PC-3 (cell line): ENCODE measurements around the gene BICRAL. TPM values are rescaled to one million over a fixed set of nuclear protein-coding genes. Genes with fewer than 3 reads are reported as not detected.

ENCODE experiments used
- ATAC-seq: fragments of 200-7000 bp; cut with Tn5 transposase; 2 replicates; pipeline ENCODE4 v1.9.1; 2020; ENCODE audit warnings: mild to moderate bottlenecking, moderate library complexity
- BruUV-seq: library from RNA; stranded (reverse); fragments of 400-500 nt; replicated peaks from 2 replicates; lab custom pipeline; 2021; lab: Mats Ljungman, UMichigan
- CTCF ChIA-PET: fragments of 300-600 bp; sonication (Branson Sonifier 250); formaldehyde crosslinking; loops from one replicate; lab custom pipeline; 2022; ENCODE audit warnings: antibody characterized with exemption; lab: Charles Lee
- POLR2A ChIA-PET: fragments of 300-600 bp; sonication (Branson Sonifier 250); formaldehyde crosslinking; loops from one replicate; lab custom pipeline; 2022; ENCODE audit warnings: antibody characterized with exemption; ENCODE audit not compliant: unreplicated experiment; lab: Charles Lee
- DNase-seq: peaks from one replicate; pipeline ENCODE4 v3.0.0-alpha.2; 2015
- H2AFZ ChIP-seq: fragments of 300-600 bp; sonication (generic); 2 replicates; pipeline ENCODE4 v1.6.0; 2016; ENCODE audit warnings: antibody characterized with exemption, low read length
- H3F3A ChIP-seq: fragments of 300-600 bp; sonication (generic); one replicate; pipeline ENCODE4 v1.6.0; 2017; ENCODE audit warnings: antibody characterized with exemption, low read length, control low read depth, mild to moderate bottlenecking; ENCODE audit not compliant: unreplicated experiment
- H3K27ac ChIP-seq: fragments of 300-600 bp; sonication (generic); 2 replicates; pipeline ENCODE4 v1.5.1; 2016; ENCODE audit warnings: mild to moderate bottlenecking, low read length
- H3K27me3 ChIP-seq: fragments of 300-600 bp; sonication (generic); 2 replicates; pipeline ENCODE4 v1.6.1; 2016; ENCODE audit warnings: low read length, mixed read lengths
- H3K36me3 ChIP-seq: fragments of 300-600 bp; sonication (generic); 2 replicates; pipeline ENCODE4 v1.6.1; 2016; ENCODE audit warnings: low read depth, mixed run types, low read length, mixed read lengths
- H3K4me1 ChIP-seq: fragments of 300-600 bp; sonication (generic); 2 replicates; pipeline ENCODE4 v1.5.1; 2016; ENCODE audit warnings: low read length; ENCODE audit not compliant: insufficient read depth
- H3K4me2 ChIP-seq: fragments of 300-600 bp; sonication (generic); 2 replicates; pipeline ENCODE4 v1.6.0; 2016; ENCODE audit warnings: low read length
- H3K4me3 ChIP-seq: fragments of 300-600 bp; sonication (generic); 2 replicates; pipeline ENCODE4 v1.5.1; 2016; ENCODE audit warnings: mild to moderate bottlenecking, low read length, mixed read lengths
- H3K79me2 ChIP-seq: fragments of 300-600 bp; sonication (generic); 2 replicates; pipeline ENCODE4 v1.6.1; 2017; ENCODE audit warnings: low read length, mixed read lengths
- H3K9ac ChIP-seq: fragments of 300-600 bp; sonication (generic); 2 replicates; pipeline ENCODE4 v1.6.0; 2016; ENCODE audit warnings: mild to moderate bottlenecking, low read length
- H3K9me2 ChIP-seq: fragments of 300-600 bp; sonication (generic); replicated peaks from 2 replicates; pipeline ENCODE4 v1.6.1; 2016; ENCODE audit warnings: mixed run types, low read length, mixed read lengths
- H3K9me3 ChIP-seq: fragments of 300-600 bp; sonication (generic); 2 replicates; pipeline ENCODE4 v1.6.1; 2016; ENCODE audit warnings: low read length, mixed read lengths
- H4K20me1 ChIP-seq: fragments of 300-600 bp; sonication (generic); 2 replicates; pipeline ENCODE4 v1.6.1; 2016; ENCODE audit warnings: low read length, mixed read lengths
- CTCF ChIP-seq: fragments of 300-600 bp; sonication (generic); conservative IDR thresholded peaks from 2 replicates; pipeline ENCODE4 v1.5.1; 2017; ENCODE audit warnings: antibody characterized with exemption, low read depth, mild to moderate bottlenecking, low read length
- EZH2 ChIP-seq: fragments of 300-600 bp; sonication (generic); IDR thresholded peaks from one replicate; pipeline ENCODE4 v1.6.1; 2017; ENCODE audit warnings: antibody characterized with exemption, mild to moderate bottlenecking, low read length; ENCODE audit not compliant: unreplicated experiment
- EZH2phosphoT487 ChIP-seq: fragments of 300-600 bp; sonication (generic); IDR thresholded peaks from 2 replicates; pipeline ENCODE4 v1.6.1; 2018; ENCODE audit warnings: mild to moderate bottlenecking, antibody characterized with exemption, low read length, borderline replicate concordance
- intact Hi-C: fragments of 100-400 bp; cut with micrococcal nuclease; formaldehyde crosslinking; loops from 2 replicates; pipeline ENCODE4 v1.9.0; 2023
- total RNA-seq: library from RNA; depleted of rRNA; stranded (reverse); fragments of >200 nt; gene quantifications from 2 replicates; pipeline ENCODE4 v1.2.3, GENCODE V29; 2014

BICRAL gene
- total RNA-seq, 1 experiment from 2014 or later: 3.3 TPM

- H3K9ac ChIP-seq: no peak overlapping the region
- TF ChIP-seq EZH2 (no peak), CTCF (no peak), EZH2phosphoT487 (no peak)
- H3K9me2 ChIP-seq: no peaks in the 10 kb centered on the region
- H2AFZ ChIP-seq: no peak overlapping the region
- no peaks in the 10 kb centered on the region for H3K9me3 ChIP-seq
- no peaks in the 10 kb centered on the region for H3K36me3 ChIP-seq
- H3K27ac ChIP-seq: no peak overlapping the region
- intact Hi-C loops: no loop called here
- H3K79me2 ChIP-seq: no peaks in the 10 kb centered on the region
- DNase-seq (no peak), ATAC-seq (no peak)
- CTCF ChIA-PET: no interaction called here
- no peaks in the 10 kb centered on the region for H3F3A ChIP-seq
- POLR2A ChIA-PET: no interaction called here
- no peaks in the 10 kb centered on the region for H3K27me3 ChIP-seq
- H4K20me1 ChIP-seq: no peaks in the 10 kb centered on the region
- H3K4me2 ChIP-seq: no peak overlapping the region
- H3K4me1 ChIP-seq: no peaks in the 10 kb centered on the region
- H3K4me3 ChIP-seq: no peak overlapping the region
- no TSS peak for BruUV-seq
Measured at GRCh38 chr6:42834056-42834455, 52.2 kb downstream of the BICRAL start.

- no peaks in the 10 kb centered on the region for H3K9me3 ChIP-seq
- H3K27me3 ChIP-seq: no peaks in the 10 kb centered on the region
- no peaks in the 10 kb centered on the region for H3K9me2 ChIP-seq
- ChIA-PET CTCF (no interaction called here), POLR2A (interaction anchor here (0.7 kb wide), 1 partner anchor 48 kb away, joined by 3 read pairs; no protein-coding TSS in a partner anchor)
- H3K4me3 ChIP-seq: no peak overlapping the region
- no peaks in the 10 kb centered on the region for H3K4me1 ChIP-seq
- H2AFZ ChIP-seq: no peak overlapping the region
- BruUV-seq: no TSS peak
- H3K27ac ChIP-seq: no peak overlapping the region
- no peak overlapping the region for H3K9ac ChIP-seq
- TF ChIP-seq EZH2phosphoT487: no peak
- no peak for TF ChIP-seq CTCF
- TF ChIP-seq EZH2: no peak
- no peaks in the 10 kb centered on the region for H3K36me3 ChIP-seq
- ATAC-seq (no peak), DNase-seq (no peak)
- H3F3A ChIP-seq: no peaks in the 10 kb centered on the region
- H4K20me1 ChIP-seq: no peaks in the 10 kb centered on the region
- no peak overlapping the region for H3K4me2 ChIP-seq
- H3K79me2 ChIP-seq: no peaks in the 10 kb centered on the region
- intact Hi-C loops: no loop called here
Measured at GRCh38 chr6:42841844-42842584, 60.2 kb downstream of the BICRAL start.

- Histone ChIP-seq H3K4me1 (no peaks in the 10 kb centered on the region), H3K4me3 (no peak overlapping the region), H3K9ac (no peak overlapping the region), H2AFZ (no peak overlapping the region), H3K9me2 (no peaks in the 10 kb centered on the region), H3K27ac (no peak overlapping the region), H3K9me3 (no peaks in the 10 kb centered on the region), H3F3A (no peaks in the 10 kb centered on the region), H3K36me3 (no peaks in the 10 kb centered on the region), H3K79me2 (no peaks in the 10 kb centered on the region), H3K27me3 (no peaks in the 10 kb centered on the region), H4K20me1 (no peaks in the 10 kb centered on the region), H3K4me2 (no peak overlapping the region)
- no TSS peak for BruUV-seq
- CTCF ChIA-PET: no interaction called here
- TF ChIP-seq CTCF: no peak
- no peak for TF ChIP-seq EZH2phosphoT487
- no peak for TF ChIP-seq EZH2
- POLR2A ChIA-PET: no interaction called here
- no peak for ATAC-seq
- DNase-seq: no peak
- intact Hi-C loops: no loop called here
Measured at GRCh38 chr6:42845327-42845694, 63.5 kb downstream of the BICRAL start.
